Nephron progenitor cell (in vitro differentiated cells): ENCODE measurements around the gene PCGF1.

Experiments
- DNase-seq: peaks from one replicate; pipeline ENCODE4 v3.0.0; 2021
- H3K27ac Mint-ChIP-seq: 2 replicates; pipeline ENCODE4 v1.8.0; 2021; ENCODE audit warnings: mild to moderate bottlenecking, moderate library complexity, mixed read lengths
- H3K27me3 Mint-ChIP-seq: 2 replicates; pipeline ENCODE4 v1.8.0; 2021; ENCODE audit warnings: mild to moderate bottlenecking, low read depth, mixed read lengths; ENCODE audit not compliant: poor library complexity
- H3K36me3 Mint-ChIP-seq: 2 replicates; pipeline ENCODE4 v1.8.0; 2021; ENCODE audit warnings: low read depth, mixed read lengths
- H3K4me1 Mint-ChIP-seq: 2 replicates; pipeline ENCODE4 v1.8.0; 2021; ENCODE audit warnings: mixed read lengths
- H3K4me3 Mint-ChIP-seq: 2 replicates; pipeline ENCODE4 v1.8.0; 2021; ENCODE audit warnings: mild to moderate bottlenecking, moderate library complexity, mixed read lengths
- H3K9me3 Mint-ChIP-seq: 2 replicates; pipeline ENCODE4 v1.8.0; 2021; ENCODE audit warnings: mild to moderate bottlenecking, moderate library complexity, mixed read lengths
- TF ChIP-seq, protein P1 (sequence below): fragments of 200-600 bp; sonication (generic); IDR thresholded peaks from 2 replicates; pipeline ENCODE4 v1.5.0; 2021; ENCODE audit warnings: antibody characterized with exemption

PCGF1 gene

DNA sequence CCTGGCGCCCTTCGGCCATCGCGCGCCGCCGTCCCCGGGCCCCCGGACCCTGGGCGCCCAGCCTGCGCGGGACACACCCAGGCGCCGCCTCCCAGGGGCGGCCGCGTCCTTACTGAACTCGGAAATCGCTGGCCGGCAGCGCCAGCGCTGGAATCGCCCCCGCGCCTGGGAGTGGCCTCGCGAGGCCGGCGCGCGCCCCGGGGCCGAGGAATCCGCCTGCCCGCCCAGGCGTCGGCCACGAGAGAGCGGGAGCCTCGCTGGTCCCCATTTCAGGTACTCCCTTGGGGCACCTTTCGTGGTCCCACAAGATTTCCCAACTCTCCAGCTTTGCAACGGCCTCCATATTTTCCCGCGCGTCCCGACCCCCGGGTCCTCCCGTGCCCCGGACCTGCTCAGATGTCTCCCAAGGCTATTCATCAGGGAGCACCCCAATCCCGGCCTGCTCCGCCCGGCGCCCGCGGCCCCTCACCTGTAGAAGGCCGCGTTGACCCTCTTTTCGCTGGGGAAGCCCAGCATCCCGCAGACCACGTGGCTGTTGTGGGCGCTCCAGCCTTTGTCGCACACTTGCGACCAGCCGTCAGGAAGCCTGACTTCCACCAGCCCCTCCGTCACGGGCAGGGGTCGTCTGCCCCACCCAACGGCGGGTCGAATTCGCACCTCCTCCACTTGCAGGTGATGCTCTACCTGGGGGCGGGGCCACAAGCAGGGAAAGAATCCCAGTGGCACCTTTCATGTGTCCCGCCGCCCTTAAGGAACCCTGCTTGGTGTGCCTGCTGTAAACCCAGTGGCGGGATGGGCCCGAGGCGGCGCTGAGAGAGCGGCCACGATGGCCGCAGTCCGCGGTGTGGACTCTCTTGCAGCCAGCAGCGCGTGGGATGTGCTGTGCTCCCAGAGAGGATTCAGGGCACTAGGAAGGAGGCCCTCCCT, 41.7 kb upstream of the PCGF1 start:
- Mint-ChIP-seq H3K9me3 (no peaks in the 10 kb centered on the region), H3K27me3 (peaks cover 56% of the 10 kb centered on the region), H3K4me1 (peaks cover 50% of the 10 kb centered on the region), H3K36me3 (peaks cover 23% of the 10 kb centered on the region), H3K4me3 (peak overlapping the region; percentile 79), H3K27ac (no peak overlapping the region)
- TF ChIP-seq, protein P1, sequence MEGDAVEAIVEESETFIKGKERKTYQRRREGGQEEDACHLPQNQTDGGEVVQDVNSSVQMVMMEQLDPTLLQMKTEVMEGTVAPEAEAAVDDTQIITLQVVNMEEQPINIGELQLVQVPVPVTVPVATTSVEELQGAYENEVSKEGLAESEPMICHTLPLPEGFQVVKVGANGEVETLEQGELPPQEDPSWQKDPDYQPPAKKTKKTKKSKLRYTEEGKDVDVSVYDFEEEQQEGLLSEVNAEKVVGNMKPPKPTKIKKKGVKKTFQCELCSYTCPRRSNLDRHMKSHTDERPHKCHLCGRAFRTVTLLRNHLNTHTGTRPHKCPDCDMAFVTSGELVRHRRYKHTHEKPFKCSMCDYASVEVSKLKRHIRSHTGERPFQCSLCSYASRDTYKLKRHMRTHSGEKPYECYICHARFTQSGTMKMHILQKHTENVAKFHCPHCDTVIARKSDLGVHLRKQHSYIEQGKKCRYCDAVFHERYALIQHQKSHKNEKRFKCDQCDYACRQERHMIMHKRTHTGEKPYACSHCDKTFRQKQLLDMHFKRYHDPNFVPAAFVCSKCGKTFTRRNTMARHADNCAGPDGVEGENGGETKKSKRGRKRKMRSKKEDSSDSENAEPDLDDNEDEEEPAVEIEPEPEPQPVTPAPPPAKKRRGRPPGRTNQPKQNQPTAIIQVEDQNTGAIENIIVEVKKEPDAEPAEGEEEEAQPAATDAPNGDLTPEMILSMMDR = no peak
- peak; percentile 74 for DNase-seq

DNA sequence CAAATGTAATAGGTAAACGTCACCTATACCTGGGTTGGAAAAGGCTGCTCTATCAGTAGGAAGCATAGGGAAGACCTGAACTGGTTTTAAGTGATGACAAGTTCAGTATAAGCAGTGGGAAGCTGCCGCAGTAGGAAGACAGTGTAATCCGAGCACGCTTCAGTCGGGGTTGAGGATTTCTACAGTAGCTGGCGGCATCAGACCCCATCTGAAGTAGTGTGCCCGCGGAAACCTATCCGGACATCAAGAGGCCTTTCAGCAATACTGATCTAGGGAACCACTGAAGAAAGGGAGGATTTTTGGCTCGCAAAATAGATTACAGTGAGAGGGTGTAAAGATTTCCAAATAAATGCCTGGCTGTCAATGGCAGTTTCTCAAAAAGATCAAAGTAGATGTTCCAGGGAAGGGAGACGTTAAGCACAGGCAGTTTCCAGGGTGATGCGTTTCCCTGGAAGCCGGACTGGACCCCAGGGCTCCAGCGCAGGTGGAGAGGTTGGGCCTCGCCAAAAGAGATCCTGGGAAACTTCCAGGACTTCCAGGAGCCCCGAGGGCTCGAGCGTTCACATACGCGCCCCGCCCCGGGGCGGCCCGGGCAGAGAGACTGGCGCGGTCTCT, 40.9 kb upstream of the PCGF1 start:
- DNase-seq = no peak
- TF ChIP-seq, protein P1 = no peak
- H3K4me1 Mint-ChIP-seq = peaks cover 45% of the 10 kb centered on the region
- peaks cover 24% of the 10 kb centered on the region for H3K36me3 Mint-ChIP-seq
- H3K27me3 Mint-ChIP-seq = peaks cover 56% of the 10 kb centered on the region
- H3K27ac Mint-ChIP-seq = no peak overlapping the region
- H3K4me3 Mint-ChIP-seq = peak overlapping the region; percentile 89
- no peaks in the 10 kb centered on the region for H3K9me3 Mint-ChIP-seq

DNA sequence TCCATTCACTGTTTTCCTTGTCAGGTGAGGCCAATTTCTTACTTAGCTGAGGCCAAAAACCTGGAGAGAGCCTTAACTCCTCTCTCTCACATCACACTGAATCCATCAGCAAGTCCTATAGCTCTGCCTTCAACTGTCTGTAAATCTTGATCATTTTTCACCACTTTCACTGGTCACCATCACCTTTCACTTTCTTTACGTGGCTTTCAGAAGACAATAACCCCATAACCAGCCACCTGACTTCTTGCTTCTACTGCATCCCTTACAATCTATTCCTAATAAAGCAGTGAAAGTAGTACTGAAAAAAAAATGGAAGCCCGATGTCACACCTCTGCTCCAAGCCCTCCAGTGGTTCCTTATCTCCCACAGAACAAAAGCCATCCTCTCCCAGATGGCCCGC, 38.5 kb upstream of the PCGF1 start:
- Mint-ChIP-seq H3K27me3 (peaks cover 46% of the 10 kb centered on the region), H3K9me3 (no peaks in the 10 kb centered on the region), H3K4me3 (no peak overlapping the region), H3K4me1 (peaks cover 23% of the 10 kb centered on the region), H3K36me3 (peaks cover 29% of the 10 kb centered on the region), H3K27ac (no peak overlapping the region)
- no peak for DNase-seq
- TF ChIP-seq, protein P1 = no peak

DNA sequence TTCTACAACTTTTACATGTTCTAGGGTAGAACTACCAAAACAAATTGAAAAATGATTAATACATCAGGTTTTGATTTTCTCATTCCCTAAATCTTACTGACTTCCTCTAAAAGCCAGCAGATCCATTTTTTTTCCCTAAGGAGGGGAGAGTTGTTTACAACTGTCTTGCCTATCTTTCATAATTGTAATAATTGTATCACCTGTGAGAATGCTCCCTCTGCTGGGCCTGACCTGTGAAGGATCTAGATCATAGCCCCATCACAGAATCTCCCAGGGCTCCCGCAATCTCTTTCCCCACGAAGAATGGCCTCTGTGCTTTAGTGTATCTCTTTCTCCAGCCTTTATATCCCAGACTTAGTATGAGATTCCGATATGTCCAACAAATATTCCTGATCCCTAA, 37.1 kb upstream of the PCGF1 start:
- Mint-ChIP-seq H3K27ac (no peak overlapping the region), H3K9me3 (no peaks in the 10 kb centered on the region), H3K36me3 (peaks cover 25% of the 10 kb centered on the region), H3K4me1 (peaks cover 11% of the 10 kb centered on the region), H3K4me3 (no peak overlapping the region), H3K27me3 (peaks cover 33% of the 10 kb centered on the region)
- TF ChIP-seq, protein P1 = no peak
- no peak for DNase-seq

DNA sequence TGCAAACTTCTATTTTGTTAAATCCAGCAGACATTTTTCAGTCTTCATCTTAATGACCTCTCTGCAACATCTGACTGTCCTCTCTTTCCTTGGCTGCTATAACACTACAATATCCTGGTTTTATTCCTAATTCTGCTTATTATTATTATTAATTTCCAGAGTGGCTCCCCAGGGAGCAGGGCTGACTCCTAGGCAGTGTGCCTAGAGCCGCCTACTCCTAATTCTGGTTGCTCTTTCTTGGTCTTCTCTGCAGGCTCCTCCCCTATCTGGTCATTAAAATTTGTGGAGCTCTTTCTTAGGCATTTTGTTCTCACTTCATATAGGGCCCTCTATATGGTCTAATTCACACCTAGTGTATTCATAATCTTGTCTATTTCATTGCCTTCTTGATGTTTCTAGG, 35.5 kb upstream of the PCGF1 start:
- H3K4me3 Mint-ChIP-seq = no peak overlapping the region
- H3K4me1 Mint-ChIP-seq = peaks cover 15% of the 10 kb centered on the region
- no peaks in the 10 kb centered on the region for H3K9me3 Mint-ChIP-seq
- H3K27ac Mint-ChIP-seq = no peak overlapping the region
- H3K36me3 Mint-ChIP-seq = peaks cover 23% of the 10 kb centered on the region
- TF ChIP-seq, protein P1 = no peak
- H3K27me3 Mint-ChIP-seq = peaks cover 29% of the 10 kb centered on the region
- no peak for DNase-seq
